ENCODE data around the gene SNX32. TPM values are rescaled to one million over a fixed set of nuclear protein-coding genes. Genes with fewer than 3 reads are reported as not detected.
A peak's percentile ranks its signal among the peaks of the same experiment; 100 is the strongest.

Gene SNX32
- polyA plus RNA-seq, 2 of the 4 experiments (the other 2 are of a cell fraction) = 0.08 TPM; not detected in 1

DNA sequence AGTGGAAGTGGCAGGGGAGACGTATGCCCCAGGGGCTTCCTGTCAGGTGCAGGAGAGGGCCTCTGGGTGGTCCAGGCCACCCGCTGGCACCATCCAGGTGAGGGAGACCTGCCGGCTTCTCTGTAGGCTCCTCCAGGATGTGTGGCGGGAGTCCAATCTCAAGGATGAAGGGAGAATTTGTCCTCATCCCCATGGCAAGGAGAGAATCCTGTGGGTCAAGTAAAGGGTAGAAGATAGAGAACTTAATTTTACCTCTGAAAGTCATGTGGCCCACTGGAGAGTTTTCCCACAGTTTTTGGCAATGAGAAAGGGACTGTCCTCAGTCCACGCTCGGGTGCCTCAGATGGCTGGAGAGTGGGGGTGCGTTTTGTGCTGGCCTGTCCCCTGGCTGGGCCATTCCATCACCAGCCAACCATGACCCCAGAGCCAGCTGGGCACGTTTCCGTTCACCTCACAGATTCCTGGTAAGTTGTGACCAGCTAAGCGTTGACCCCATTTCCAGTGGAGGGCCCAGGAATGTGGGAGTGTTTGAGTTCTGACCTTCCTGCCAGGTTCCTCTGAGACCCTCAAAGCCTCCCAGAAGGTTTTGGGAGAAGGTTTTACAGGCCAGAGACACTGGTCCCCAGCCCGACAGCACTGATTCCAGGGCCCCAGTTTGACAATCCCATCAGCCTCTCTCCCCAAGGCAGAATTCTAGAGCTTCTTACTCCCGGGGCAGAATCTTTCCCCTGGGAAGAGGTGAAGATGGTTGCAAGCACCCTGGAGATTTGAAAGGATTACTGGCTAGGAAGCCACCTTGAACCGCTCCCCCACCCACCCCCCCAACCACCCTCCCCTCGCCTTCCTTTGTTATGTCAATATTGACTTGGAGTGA, 44.3 kb upstream of the SNX32 start:
- ChIA-PET POLR2A (interaction anchor here (1.6 kb wide), 1 partner anchor 9 kb away, joined by 8 read pairs; no protein-coding TSS in a partner anchor), CTCF (interaction anchor here (0.6 to 19.2 kb wide), 13 partner anchors 9 to 185 kb away, joined by 3 to 173 read pairs (median 3); partner anchors contain the start of genes AP5B1 and KAT5)
- TF ChIP-seq TFCP2L1 (CRISPR knock-in tag; IDR thresholded peaks at IDR 0.05) = no peak
- TF ChIP-seq BCL3 (IDR thresholded peaks at IDR 0.05) = no peak
- TF ChIP-seq ESRRA (IDR thresholded peaks at IDR 0.05; ENCODE audit: borderline replicate concordance, low read length) = no peak
- no peak for TF ChIP-seq JUN (IDR thresholded peaks at IDR 0.05)
- TF ChIP-seq EHF (CRISPR knock-in tag; IDR thresholded peaks at IDR 0.05) = no peak
- TF ChIP-seq, protein P1, sequence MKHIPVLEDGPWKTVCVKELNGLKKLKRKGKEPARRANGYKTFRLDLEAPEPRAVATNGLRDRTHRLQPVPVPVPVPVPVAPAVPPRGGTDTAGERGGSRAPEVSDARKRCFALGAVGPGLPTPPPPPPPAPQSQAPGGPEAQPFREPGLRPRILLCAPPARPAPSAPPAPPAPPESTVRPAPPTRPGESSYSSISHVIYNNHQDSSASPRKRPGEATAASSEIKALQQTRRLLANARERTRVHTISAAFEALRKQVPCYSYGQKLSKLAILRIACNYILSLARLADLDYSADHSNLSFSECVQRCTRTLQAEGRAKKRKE (CRISPR knock-in tag; IDR thresholded peaks at IDR 0.05; ENCODE audit: low read depth) = no peak
- no peak for TF ChIP-seq NFE2L2 (conservative IDR thresholded peaks at IDR 0.05; ENCODE audit: low read length)
- no peak for TF ChIP-seq KDM1A (IDR thresholded peaks at IDR 0.05; ENCODE audit: low read depth)
- no peak for TF ChIP-seq NPAS2 (CRISPR knock-in tag; IDR thresholded peaks at IDR 0.05; ENCODE audit: borderline replicate concordance)
- TF ChIP-seq, protein P2, sequence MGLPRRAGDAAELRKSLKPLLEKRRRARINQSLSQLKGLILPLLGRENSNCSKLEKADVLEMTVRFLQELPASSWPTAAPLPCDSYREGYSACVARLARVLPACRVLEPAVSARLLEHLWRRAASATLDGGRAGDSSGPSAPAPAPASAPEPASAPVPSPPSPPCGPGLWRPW (IDR thresholded peaks at IDR 0.05) = no peak
- TF ChIP-seq MAX (IDR thresholded peaks at IDR 0.05) = no peak
- TF ChIP-seq ZSCAN20 (CRISPR knock-in tag; IDR thresholded peaks at IDR 0.05) = no peak
- TF ChIP-seq POLR2A (IDR thresholded peaks at IDR 0.05; ENCODE audit: low read length) = no peak
- Histone ChIP-seq H3K4me1 (peaks cover 14% of the 10 kb centered on the region; the same call in 2 of the 3 replicates), H3K9me3 (no peaks in the 10 kb centered on the region), H3K4me3 (no peak overlapping the region), H3K4me2 (no peak overlapping the region), H3K27ac (no peak overlapping the region)
- ATAC-seq (no peak), FAIRE-seq (no peak), DNase-seq (ENCODE audit: low read depth in 1 of 2, low spot score in 1 of 2) (no peak)
- WGBS (ENCODE audit: missing lambda C conversion rate) = 70% methylated on average over 14 of the region's 14 CpGs

GRCh38 chr11:65790104-65790901, 43.5 kb upstream of the SNX32 start:
- H3K4me3 ChIP-seq = no peak overlapping the region
- ChIA-PET CTCF (interaction anchor here (0.7 to 19.2 kb wide), 9 partner anchors 11 to 164 kb away, joined by 3 to 173 read pairs (median 3); partner anchors contain the start of genes AP5B1 and KAT5), POLR2A (interaction anchor here (0.5 to 1.6 kb wide), 2 partner anchors 10 to 23 kb away, joined by 3 to 8 read pairs; no protein-coding TSS in a partner anchor)
- peaks cover 14% of the 10 kb centered on the region; the same call in 2 of the 3 replicates for H3K4me1 ChIP-seq
- peak; percentile 47 to 55; a peak in 4 of 6 replicates for ATAC-seq
- TF ChIP-seq FOXS1 (CRISPR knock-in tag; IDR thresholded peaks at IDR 0.05) (no peak), TP53 (CRISPR knock-in tag; IDR thresholded peaks at IDR 0.05) (no peak), RAD21 (conservative IDR thresholded peaks at IDR 0.05 in 1 of 2, IDR thresholded peaks at IDR 0.05 in 1 of 2) (no peak), PBX3 (IDR thresholded peaks at IDR 0.05) (no peak)
- no peak for FAIRE-seq
- H3K9me3 ChIP-seq = no peaks in the 10 kb centered on the region
- no peak overlapping the region for H3K27ac ChIP-seq
- WGBS (ENCODE audit: missing lambda C conversion rate) = 75% methylated on average over 13 of the region's 13 CpGs
- no peak for DNase-seq (ENCODE audit: low read depth in 1 of 2, low spot score in 1 of 2)
- no peak overlapping the region for H3K4me2 ChIP-seq
